HG02870 (cell line): ENCODE measurements around the gene SLC7A4.
"Not testable (repeated sequence)": the region's sequence is repeated elsewhere in the genome, so short reads cannot be mapped to it uniquely, and the experiment has no call there.

Experiments used
- ATAC-seq: cut with Tn5 transposase; IDR thresholded peaks from one replicate; pipeline ENCODE4 v1.9.1; 2021; ENCODE audit warnings: mild to moderate bottlenecking, moderate library complexity; ENCODE audit not compliant: unreplicated experiment

Gene SLC7A4

GRCh38 chr22:21043860-21044535 lies 11.6 kb upstream of the SLC7A4 start:
- no peak for ATAC-seq

GRCh38 chr22:21042978-21043859 lies 10.9 kb upstream of the SLC7A4 start:
- ATAC-seq, result no peak

GRCh38 chr22:21041937-21042336 lies 9.6 kb upstream of the SLC7A4 start:
- no peak for ATAC-seq

GRCh38 chr22:21039158-21039557 lies 6.8 kb upstream of the SLC7A4 start:
- ATAC-seq, result not testable (repeated sequence)

- no peak for ATAC-seq
Measured at GRCh38 chr22:21038405-21038804, 6.0 kb upstream of the SLC7A4 start.

GRCh38 chr22:21034989-21035388 lies 2.6 kb upstream of the SLC7A4 start:
- no peak for ATAC-seq

GRCh38 chr22:21033895-21034294 lies 1.5 kb upstream of the SLC7A4 start:
- no peak for ATAC-seq

GRCh38 chr22:21032868-21033688 lies 717 bp upstream of the SLC7A4 start:
- no peak for ATAC-seq

GRCh38 chr22:21031545-21032036 lies 770 bp downstream of the SLC7A4 start:
- no peak for ATAC-seq

- no peak for ATAC-seq
Measured at GRCh38 chr22:21030621-21031544, 1.5 kb downstream of the SLC7A4 start.

- no peak for ATAC-seq
Measured at GRCh38 chr22:21030032-21030431, 2.3 kb downstream of the SLC7A4 start.

- no peak for ATAC-seq
Measured at GRCh38 chr22:21029486-21030025, 2.8 kb downstream of the SLC7A4 start.

GRCh38 chr22:21028277-21029251 lies 3.8 kb downstream of the SLC7A4 start:
- ATAC-seq, result no peak

GRCh38 chr22:21026783-21027692 lies 5.3 kb downstream of the SLC7A4 start:
- ATAC-seq, result no peak

GRCh38 chr22:21025763-21026755 lies 6.3 kb downstream of the SLC7A4 start:
- no peak for ATAC-seq

GRCh38 chr22:21025266-21025665 lies 7.1 kb downstream of the SLC7A4 start:
- ATAC-seq, result no peak
